RPMI7951 (cell line): ENCODE measurements around the gene HSP90AA1. TPM values are rescaled to one million over a fixed set of nuclear protein-coding genes. Genes with fewer than 3 reads are reported as not detected.
"Not testable (repeated sequence)": the region's sequence is repeated elsewhere in the genome, so short reads cannot be mapped to it uniquely, and the experiment has no call there.

ENCODE experiments used
- DNase-seq: peaks from one replicate; pipeline ENCODE4 v3.0.0-alpha.2; 2012; ENCODE audit warnings: low read depth
- total RNA-seq: library from RNA; depleted of rRNA; stranded (reverse); fragments of >200 nt; shearing (Covaris generic); gene quantifications from 2 replicates; pipeline ENCODE4 v1.2.3, GENCODE V29; 2014

Gene HSP90AA1
- total RNA-seq, 1 experiment from 2014 or later = 282 TPM

DNA sequence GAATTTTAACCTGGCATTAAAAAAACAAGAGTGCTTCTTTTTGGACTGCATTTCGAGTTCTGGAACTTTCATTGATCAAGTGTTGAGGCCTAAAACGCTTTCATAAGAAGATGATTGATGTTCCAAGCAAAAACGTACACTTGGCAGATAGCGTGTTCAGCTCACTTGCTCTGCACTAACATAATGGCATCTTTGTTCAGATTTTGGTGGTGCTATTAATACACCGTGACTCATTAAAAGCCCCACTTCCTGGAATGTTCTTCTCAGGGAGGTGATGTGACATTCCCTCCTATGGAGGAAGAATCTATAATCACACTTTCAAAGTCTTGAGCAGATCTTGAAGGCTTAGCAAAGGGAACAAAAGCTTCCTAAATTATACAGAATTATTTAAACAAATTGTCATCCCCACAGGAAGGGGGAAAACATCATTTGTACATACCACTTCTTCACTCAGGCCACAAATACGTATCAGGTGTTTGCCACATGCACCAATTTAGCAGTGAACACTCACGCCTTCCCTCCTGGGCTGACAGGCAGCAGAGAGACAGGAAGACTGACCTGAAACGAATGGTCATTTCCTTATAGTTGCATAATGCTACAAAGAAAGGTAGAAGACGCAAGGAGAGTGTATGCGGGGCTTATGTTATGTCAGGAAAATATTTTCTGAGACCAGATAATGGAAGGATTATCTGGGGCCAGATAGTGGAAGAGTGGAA lies 15.4 kb downstream of the HSP90AA1 start:
- peak; percentile 83 for DNase-seq

DNA sequence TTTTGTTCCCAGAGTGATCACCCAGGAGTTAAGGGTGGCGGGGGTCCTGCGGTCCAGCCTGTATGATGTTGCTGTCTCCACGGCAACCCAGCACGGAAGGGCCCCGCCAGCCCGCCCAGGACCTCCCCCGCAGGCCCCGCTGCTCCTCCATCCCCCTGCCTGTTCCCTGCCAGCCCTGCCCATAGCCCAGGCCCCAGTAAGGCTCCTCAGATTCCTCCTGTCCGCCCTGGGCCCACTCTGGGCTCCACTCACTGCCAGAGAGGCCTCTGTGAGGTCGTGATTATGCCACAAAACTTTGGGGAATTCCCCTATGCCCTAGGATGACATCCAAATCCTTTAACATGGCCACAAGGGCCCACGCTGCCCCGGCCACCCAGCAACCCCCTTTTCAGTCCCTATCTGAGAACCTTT lies 20.8 kb downstream of the HSP90AA1 start:
- DNase-seq = no peak

DNA sequence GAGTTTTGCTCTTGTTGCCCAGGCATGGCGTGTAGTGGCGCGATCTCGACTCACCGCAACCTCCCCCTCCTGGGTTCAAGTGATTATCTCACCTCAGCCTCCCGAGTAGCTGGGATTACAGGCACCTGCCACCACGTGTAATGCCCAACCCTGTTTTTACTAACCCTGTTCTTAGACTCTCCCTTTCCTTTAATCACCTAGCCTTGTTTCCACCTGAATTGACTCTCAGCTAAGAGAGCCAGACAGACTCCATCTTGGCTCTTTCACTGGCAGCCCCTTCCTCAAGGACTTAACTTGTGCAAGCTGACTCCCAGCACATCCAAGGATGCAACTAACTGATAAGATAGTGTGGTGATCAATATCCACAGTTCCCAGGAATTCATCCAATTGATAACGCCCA lies 22.3 kb downstream of the HSP90AA1 start:
- not testable (repeated sequence) for DNase-seq

DNA sequence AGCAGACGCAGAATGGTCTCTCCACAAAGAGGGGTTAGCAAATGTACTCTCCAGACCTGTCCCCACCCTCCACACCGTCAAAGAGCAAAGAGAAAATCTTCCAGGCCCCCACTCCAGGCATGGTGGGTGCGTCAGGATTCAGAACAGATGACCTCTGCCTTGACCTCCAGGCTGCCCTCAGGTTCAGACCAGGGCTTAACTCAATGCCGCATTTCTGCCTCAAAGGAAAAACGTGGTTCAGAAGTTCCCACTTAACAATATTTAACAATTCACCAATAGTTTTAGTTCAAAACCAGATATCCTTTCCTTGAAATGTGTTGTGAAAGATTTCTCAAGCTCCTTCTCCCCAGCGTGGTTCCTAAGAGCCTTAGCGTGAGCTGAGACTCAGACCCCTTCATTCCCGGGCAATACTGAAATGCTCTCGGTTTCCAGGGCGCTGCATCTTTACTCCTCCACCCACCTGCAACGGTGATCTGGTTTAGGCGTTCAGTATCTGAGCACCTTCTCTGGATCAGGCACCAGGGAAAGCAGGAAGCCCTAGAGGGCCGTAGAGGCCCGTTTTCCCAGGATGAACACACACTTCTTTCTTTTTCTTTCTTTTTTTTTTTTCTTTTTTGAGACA lies 22.9 kb downstream of the HSP90AA1 start:
- no peak for DNase-seq

DNA sequence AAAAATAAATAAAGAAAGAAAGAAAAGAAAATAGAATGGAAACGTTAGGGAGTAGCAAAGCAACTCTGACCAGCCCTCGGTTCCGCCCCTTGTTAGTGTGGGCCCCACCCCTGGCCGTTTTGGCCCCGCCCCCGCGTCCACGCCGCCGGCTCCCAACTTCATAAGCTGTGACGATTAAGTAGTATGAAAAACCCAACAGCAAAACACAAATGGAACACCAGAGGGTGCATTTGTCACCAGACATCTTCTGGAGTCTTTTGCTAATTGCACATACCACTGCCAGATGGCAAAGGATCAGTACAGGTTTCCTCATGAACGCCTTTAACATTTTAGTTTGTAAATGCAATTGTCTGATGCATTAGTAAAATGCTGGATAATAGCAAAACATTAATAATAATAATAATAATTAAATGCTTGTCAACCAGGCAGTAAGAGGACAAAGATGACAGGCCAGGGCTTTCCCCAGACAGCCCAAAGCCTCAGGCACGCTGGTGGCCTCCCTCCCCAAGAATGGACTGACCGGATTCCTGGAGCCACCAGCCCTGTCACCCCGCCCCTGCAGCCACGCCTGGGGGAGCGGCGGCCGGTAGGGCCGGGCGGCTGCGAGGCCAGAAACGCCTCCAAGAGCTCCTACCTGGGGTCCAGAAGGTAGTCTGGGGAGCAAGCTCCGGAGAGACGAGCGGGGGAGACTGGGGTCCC lies 23.6 kb downstream of the HSP90AA1 start:
- peak; percentile 88 for DNase-seq

DNA sequence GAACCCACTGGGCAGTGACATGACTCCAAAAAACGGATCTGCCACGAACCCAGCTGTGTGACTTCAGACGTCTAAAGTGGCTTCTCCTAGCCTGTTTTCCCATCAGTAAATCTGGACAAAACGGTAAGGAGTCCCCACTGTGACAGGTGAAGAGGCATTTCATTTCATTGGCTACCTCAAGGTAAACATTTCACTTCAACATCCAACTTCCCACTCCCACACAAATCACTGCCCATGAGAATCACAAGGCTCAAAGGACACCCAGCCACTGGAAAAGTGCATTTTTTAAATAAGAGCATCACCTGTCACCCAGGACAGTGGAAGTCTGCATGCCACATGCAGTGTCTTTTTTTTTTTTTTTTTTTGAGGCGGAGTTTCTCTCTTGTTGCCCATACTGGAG lies 27.9 kb downstream of the HSP90AA1 start:
- no peak for DNase-seq

DNA sequence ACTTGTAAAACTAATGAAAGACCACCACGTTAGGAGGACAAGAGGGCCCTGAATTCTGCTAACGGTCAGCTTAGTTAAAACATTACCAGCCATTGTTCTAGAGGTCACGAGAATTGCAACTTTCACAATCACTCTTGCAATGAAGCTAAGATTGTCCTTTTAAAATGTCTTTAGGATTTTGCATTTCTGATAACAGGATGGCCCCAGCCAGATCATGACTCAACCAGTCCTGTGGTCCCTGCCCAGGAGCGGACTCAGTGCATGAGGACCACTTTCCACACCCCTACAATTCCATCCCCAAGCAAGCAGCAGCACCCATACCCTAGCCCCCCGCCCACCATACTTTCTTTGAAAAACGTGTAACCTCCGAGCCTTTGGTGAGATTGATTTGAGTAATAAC lies 28.7 kb downstream of the HSP90AA1 start:
- no peak for DNase-seq

DNA sequence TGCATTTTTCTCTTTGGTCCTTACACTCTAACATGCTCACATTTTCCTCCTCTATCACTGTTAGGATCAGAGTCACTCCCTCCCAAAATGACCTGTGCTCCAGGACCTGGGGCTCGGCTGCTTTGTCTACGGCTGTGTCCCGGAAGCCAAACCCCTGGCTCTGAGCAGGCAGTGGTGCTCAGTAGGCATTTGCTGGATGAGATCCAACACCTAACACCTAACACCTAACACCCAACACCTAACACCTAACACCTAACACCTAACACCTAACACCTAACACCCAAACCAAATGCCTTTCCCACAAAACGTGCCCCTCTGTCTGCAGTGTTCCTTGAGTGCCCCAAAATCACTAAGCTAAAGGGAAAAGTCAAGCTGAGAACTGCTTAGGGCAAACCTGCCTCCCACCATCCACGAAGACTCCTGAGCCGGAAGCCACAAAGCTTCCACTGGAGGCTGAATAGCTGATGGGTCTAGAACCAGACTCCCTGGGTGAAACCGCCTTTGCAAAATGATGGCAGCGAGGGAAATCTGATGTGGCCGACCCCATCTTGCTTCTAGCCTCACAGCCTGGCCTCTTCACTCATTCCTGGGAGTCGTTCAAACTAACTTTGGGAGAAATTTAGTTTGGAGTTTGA lies 29.2 kb downstream of the HSP90AA1 start:
- no peak for DNase-seq

DNA sequence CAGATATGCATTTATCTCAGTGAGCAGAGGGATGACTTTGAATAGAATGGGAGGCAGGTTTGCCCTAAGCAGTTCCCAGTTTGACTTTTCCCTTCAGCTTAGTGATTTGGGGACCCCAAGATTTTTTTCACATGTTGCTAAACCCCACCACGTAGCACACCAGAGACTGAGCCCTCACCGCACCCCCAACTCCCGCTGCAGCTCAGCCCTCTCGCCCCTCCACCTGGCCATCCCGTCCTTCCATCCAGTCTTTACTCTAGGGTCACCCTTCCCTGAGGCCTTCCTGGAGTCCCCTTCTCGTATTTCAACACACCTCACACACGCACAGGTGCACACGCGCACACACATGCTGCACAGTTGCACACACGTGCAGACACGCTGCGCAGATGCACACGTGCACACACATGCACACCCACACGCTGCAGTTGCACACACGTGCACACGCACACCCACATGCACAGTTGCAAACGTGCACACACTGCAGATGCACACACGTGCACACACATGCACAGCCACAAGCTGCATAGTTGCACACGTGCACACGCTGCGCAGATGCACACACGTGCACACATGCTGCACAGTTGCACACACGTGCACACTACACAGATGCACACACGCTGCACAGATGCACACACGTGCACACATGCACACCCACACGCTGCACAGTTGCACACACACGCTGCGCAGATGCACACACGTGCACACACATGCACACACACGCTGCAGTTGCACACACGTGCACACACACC lies 30.0 kb downstream of the HSP90AA1 start:
- DNase-seq = no peak

DNA sequence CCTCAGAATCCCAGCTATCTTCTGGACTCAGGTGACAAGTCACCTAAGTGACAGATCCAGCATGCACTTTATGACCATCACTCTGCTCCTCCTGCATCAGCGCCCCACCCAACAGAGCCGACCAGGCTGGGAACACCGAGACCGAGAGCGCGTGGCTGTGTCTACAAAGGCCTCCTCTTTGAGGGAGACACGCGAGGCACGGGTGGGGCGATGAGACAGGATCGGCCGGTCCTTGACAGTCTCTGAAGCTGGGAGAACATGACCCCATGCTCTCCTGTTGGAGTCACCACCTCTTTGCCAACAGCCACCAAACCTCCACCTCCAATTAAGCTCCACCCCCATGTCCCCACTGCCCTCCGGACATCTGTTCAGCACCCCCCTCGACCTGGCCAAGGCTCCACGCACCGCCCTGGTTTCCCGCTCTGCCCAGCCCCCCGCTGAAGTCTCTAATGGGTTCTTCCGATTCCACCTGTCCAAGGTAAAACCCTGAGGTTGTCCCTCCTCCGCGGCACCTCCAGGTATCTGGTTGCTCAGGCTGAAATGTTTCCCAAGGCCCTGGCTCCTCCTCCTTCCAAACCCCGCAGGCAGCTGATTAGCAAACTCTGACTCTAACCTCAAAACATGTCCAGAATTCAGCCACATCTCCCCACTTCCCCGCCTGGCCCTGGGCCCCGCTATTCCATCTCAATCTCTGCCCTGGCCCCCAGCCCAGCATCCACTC lies 31.5 kb downstream of the HSP90AA1 start:
- no peak for DNase-seq

DNA sequence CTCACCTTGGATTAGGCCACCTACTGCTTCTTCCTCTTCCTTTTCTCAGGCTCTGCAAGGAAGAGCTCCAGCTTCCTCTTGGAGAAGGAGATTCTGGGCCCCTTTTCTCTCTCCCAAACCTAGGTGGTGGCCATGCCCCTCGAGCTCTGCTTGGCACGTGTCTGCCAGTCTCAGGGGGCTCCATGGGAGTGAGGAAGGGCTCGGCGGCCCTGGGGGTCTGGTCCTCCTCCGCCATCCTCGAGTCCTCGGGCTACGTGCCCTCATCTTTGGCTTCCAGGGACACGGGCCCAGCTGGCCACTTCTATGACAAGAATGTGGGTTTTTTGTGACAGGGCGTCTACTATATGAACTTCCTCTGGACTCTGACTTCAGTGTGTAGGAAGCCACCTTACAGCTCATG lies 34.3 kb downstream of the HSP90AA1 start:
- DNase-seq = no peak

DNA sequence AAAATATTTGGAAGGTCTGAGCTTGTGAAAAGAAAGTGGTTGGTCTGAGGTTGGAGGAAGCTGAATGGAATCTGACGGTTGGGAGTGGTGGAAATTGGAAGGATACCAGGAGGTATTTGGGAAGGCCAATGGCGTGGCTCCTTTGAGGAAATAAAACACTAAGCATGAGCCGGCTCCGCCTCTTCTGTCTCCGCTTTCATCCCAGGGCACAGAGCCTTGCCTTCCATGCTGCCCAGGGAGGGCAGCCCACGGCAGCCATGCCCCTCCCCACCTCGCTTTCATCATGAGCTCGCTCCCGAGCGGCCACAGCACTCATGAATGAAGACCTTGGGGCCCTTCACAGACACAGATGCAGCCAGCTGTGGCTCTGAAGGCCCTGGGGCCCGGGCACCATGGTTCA lies 36.2 kb downstream of the HSP90AA1 start:
- DNase-seq = no peak

DNA sequence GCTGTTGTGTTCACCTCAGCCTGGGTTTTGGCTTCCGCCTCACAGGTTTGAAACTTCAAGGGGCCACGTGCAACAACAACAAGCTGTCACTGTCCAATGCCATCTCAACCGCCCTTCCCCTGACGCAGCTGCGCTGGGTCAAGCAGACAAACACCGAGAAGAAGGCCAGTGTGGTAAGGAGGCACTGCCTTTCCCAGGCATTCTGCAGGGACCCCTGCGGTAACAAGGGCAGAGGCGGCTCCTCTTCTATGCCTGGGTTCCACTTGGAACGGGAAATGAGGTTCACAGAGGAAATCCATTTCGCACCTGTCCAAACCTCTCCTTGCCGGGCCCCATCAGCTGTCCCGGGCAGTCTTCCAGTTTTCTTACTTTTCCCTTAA lies 36.8 kb downstream of the HSP90AA1 start:
- DNase-seq = no peak

DNA sequence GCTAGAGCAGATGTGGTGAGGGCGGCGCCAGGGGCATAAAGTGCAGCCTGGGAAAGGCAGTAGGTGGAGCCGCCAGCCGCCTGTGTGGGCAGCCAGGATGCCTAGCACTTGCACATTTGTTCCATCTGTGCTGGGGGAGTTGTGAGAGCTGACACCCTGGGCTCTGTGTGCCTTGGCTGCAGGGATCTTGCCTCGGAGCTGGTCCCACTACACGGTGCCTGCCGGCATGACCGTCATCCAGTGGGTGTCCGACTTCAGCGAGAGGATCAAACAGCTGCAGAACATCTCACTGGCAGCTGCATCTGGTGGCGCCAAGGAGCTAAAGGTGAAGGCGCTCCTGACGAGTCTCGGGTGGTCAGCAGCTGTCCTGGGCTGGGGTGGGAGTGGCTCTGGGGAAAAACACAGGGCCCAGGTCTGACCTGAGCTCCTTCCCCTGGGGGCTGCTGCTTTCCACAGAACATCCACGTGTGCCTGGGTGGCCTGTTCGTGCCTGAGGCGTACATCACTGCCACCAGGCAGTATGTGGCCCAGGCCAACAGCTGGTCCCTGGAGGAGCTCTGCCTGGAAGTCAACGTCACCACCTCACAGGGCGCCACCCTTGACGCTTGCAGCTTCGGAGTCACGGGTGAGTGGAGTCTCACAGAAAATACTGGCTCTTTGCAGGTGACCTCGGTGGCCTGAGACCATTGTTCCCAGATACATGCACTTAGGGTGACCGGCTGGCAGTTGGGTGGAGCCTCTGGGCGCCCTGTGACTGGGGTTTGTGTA lies 37.4 kb downstream of the HSP90AA1 start:
- DNase-seq = no peak

DNA sequence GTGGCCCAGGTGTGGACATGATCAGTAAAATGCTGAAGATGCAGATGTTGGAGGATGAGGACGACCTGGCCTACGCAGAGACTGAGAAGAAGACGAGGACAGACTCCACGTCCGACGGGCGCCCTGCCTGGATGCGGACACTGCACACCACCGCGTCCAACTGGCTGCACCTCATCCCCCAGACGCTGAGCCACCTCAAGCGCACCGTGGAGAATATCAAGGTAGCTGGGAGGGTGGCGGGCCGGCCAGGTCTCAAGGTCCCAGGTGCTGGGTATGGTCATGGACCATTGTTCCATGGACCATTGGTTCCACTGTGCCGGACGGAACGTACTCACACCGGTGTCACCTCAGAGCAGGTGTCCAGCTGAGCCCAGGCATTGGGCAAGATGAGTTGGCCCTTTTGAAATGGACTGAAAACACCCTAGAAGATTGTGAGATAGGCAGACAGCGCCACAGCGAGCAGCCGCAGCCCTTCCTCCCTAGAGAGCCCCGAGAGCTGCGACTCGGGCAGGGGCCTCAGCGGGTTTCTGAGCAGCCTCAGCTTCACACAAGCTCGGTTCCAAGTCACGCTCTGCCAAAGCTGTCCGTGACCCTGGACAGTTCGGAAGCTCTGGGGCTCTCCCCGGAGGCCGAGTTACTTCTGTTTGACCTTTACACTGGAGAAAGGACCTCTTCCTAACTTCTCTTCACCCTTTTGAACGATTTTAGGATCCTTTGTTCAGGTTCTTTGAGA lies 38.9 kb downstream of the HSP90AA1 start:
- DNase-seq = no peak

DNA sequence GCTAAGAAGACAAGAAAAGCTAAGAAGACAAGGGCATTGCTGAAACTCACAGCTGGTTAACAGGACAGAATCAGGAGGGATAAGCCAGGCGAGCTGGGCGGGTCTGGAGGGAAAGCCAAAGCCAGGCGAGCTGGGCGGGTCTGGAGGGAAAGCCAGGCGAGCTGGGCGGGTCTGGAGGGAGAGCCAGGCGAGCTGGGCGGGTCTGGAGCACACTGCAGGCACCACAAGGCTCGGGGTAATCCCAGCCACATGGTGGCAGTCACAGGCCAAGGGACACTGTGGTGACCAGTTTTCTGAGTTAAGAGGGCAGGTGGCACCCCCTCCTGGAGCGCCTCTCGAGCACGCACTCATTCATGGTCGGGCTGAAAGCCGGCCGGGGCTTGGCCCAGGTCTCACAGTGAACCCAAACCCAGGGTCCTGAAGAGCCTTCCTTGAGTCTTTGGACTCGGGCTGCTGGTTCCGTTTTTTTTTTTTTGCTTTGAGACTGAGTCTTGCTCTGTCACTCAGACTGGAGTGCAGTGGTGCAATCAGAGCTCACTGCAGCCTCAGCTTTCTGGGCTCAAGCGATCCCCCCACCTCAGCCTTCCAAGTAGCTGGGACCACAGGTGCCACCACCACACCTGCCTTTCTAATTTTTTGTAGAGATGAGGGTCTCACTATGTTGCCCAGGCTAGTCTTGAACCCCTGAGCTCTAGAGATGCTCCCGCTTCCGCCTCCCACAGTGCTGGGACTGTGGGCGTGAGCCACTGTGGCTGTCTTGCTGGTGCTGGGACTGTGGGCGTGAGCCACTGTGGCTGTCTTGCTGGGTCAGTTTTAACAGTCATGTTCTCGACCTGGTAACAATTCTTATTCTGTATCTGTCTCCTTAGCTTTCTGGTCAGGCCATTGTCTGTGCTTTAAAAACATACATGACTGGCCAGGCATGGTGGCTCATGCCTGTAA lies 40.2 kb downstream of the HSP90AA1 start:
- DNase-seq = peak; percentile 15

DNA sequence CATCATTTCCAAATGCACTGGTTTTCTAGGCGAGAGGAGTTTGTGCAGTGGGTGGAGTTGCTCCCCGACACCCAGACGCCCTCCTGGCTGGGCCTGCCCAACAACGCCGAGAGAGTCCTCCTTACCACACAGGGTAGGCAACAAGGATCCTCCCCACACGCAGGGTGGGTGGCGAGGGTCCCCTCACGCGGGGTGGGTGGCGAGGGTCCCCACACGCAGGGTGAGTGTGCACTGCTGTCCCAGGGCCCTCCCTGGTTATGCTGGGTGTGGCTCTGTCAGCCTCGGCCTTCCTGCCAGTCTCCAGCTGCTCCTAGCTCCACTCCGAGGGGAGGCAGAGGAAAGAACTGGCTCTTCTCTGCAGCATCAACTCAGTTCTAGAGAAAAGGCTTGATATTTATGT lies 42.3 kb downstream of the HSP90AA1 start:
- no peak for DNase-seq

DNA sequence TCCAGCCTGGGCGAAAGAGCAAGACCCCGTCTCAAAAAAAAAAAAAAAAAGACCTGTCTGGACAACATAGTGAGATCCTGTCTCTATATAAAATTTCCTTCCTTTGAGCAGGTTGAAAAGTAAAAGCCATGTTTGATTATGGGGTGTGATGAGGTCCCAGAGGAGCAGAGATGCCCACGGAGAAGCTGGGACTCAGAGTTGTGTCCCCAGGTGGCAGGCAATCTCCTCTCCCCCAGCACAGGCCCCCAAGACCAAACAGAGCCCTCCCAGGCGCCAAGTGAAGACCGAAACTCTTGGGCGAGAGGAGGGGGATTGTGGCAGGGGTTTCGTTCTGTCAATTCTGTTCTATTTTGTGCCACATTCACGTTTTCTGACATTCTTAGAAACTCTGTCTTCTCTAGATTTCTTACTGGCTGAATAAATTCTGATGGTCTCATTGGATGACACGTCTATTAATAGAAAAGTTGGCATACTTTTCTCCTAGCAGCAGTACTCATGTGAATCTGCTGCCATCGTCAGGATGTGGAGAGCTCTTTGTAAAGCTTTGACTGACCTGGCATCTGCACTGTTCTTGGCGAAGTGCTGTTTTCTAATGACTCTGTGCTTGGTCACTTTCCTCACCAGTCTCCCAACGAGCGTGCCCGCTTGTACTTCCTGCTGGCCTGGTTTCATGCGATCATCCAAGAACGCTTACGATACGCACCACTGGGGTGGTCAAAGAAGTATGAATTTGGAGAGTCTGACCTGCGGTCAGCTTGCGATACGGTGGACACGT lies 43.4 kb downstream of the HSP90AA1 start:
- DNase-seq = peak; percentile 81
